Hematopoietic multipotent progenitor cell (in vitro differentiated cells): ENCODE results near the gene LRP1-AS. TPM values are rescaled to one million over a fixed set of nuclear protein-coding genes. Genes with fewer than 3 reads are reported as not detected.

Experiments
- DNase-seq, 3 donors: peaks; one replicate each; pipeline ENCODE4 v3.0.0-alpha.2; 2011 to 2015; ENCODE audit warnings: low read depth in 2 of 3, low spot score in 2 of 3
- total RNA-seq: library from RNA; depleted of rRNA; stranded (reverse); fragments of >200 nt; gene quantifications from one replicate; pipeline ENCODE4 v1.2.3, GENCODE V29; 2012

The LRP1-AS gene
- total RNA-seq, 1 donor, result not detected

DNA sequence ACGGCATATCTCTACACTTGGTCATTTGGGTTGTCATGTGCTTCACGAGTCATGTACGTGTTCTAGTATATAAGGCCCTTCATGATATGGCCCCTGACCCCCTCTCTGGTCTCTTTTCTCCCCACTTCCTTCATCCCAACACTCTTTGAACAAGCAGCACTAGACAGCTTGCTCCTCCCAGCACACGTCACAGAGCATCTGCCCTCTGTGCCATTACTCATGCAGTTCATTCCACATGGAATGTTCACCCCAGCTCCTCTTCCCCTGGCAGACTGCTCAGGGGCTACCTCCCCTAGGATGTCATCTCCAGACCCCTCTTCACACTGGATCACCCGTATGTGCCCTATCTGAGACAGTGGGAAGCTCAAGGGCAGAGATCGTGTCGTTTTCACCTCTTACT is 14.1 kb upstream of the LRP1-AS start:
- no peak for DNase-seq

GRCh38 chr12:57160741-57161140 is 13.3 kb upstream of the LRP1-AS start:
- DNase-seq, result no peak

DNA sequence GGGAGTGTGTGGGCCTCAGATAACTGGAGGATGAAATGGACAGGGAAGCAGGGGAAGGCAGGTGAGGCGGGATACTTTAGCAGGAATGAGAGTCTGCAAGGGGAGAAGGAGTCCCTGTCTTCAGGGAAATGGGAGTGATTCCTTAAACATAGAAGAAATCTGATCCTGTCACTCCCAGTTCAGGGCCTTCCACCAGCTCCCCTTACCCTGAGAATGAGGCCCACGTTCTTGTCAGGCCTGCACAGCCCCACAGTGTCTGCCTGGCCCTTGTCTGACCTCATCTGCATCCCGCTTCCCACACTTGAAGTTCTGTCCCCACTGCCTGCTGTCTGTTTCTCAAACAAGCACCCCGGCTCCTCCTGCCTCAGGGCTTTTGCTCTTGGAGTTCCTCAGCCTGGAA is 12.6 kb upstream of the LRP1-AS start:
- no peak for DNase-seq

DNA sequence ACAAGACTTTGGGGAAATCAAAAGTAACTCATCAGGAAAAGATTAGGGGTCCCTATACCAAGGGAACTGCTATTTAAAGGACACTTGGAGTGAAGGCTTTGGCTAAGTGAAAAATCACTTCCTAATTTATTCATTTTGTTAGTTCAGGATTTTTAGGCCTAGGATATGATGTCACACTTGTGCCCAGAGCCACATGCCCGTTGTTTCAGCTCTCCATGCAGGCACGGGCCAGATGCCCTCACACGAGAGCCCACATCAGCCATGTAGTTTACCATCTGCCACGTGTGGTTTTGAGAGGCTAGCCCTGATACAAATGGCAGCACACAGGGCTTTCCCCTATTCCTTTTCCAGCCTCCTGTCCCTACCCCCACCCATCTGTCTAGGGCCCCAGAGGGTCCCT is 11.9 kb upstream of the LRP1-AS start:
- DNase-seq, result no peak

- DNase-seq, result no peak
These were observed 11.2 kb upstream of the LRP1-AS start for GRCh38 chr12:57158665-57159064.

DNA sequence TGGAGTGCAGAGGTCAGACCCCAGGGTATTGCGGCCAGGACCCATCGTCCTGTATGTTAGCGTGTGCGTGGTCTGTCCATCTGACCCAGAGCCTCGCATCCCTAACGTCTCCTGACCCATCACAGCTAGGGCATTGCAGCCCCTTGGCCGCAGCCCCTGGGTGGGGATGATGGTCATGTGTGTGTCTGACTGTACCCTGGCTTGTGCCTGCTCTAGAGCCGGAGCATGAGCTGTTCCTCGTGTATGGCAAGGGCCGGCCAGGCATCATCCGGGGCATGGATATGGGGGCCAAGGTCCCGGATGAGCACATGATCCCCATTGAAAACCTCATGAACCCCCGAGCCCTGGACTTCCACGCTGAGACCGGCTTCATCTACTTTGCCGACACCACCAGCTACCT is 10.8 kb upstream of the LRP1-AS start:
- DNase-seq, result no peak

GRCh38 chr12:57157588-57158173 is 10.3 kb upstream of the LRP1-AS start:
- DNase-seq, result peak in 2 of 3 donors; percentile 45 to 86

DNA sequence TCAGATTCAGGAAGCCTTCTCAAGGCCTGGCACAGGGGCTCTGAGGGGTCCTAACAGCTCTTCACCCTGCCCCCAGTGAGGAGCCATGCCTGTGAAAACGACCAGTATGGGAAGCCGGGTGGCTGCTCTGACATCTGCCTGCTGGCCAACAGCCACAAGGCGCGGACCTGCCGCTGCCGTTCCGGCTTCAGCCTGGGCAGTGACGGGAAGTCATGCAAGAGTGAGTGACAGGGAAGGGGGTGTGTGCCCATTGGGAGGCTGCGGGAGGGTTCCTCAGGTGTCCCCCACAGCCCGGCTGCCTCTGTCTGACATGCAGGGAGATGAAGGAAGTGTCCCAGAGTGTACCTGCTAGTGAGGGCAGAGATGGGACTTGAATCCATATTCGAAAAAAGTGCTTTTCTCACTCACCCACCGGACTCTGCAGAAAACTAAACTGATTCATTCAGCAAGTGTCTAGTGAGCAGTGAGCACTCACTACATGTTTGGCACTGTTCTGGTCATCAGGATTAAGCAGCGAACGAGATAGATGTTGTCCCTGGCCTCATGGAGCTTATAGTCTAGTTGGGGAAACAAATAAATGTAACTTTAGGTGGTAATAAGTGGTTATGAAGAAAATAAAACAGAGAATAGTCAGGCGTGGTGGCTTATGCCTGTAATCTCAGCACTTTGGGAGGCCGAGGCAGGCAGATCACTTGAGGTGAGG is 9.4 kb upstream of the LRP1-AS start:
- peak in 1 of 3 donors; percentile 4 for DNase-seq

DNA sequence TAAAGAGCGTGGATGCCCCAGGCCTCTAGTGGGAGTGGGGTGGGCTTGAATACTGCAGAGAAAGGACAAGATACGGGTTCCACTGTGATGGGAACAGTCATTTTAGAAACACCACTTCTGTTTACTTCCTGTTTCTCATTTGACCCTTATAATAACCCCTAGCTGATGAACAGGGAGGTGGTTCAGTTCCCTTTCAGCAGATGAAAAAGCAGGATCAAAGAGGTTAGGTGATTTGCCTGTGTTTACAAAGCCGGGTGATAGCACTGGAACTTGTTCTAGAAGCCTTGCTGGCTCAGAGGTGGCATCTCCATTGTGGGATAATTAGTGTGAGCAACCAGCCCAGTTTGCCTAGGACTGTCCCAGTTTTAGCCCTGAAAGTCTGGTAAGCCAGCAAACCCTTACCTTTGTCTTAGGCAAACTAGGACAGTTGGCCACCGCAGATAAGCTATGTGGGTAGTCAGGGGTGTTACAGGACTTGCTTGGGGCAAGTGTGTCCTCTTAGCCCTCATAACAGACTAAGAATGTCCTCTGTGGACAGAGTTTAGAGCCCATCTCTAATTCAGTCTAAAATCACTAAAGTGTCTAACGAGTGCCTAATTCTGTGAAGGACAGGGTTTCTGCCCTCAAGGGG is 7.5 kb upstream of the LRP1-AS start:
- no peak for DNase-seq

DNA sequence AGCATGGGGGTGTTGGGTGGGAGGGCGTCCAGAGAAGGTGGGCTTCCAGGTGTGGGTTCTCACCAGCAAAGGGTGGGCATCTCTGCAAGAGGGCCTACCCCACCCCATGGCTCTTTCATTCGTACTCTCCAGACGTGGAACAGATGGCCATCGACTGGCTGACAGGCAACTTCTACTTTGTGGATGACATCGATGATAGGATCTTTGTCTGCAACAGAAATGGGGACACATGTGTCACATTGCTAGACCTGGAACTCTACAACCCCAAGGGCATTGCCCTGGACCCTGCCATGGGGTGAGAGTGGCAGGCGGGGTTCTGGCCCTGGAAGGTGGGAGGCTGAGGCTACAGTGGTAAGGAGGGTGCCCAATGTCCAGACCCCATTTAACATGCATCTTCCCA is 6.7 kb upstream of the LRP1-AS start:
- no peak for DNase-seq

DNA sequence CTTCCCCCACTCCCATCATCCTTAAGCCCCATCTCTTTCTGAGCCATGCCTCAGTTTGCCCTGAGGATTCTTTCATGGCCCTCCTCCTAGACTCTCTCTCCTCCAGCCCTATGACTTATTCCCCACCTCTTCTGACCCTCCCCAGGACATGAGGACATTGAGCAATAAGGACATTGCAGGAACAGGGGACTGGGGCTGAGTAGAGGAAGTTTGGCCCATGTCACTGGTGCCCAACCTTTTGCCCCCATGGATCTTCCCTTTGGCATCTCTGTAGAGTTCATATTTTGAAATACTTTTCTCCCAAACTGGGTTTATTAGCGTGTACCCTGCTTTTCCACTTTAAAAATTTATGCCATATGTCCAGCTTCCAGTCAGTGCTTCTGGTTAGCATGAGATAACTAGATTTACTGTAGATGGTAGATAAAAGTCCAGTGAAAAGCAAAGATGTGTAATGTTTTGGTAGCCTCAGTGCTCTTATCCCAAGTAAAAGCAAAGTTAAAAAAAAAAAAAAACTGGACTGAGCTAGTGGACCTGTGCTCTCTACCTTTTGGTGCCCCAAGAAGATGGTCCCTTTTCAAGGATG is 6.1 kb upstream of the LRP1-AS start:
- DNase-seq, result no peak

- DNase-seq, result no peak
These were observed 5.2 kb upstream of the LRP1-AS start for GRCh38 chr12:57152639-57153038.

DNA sequence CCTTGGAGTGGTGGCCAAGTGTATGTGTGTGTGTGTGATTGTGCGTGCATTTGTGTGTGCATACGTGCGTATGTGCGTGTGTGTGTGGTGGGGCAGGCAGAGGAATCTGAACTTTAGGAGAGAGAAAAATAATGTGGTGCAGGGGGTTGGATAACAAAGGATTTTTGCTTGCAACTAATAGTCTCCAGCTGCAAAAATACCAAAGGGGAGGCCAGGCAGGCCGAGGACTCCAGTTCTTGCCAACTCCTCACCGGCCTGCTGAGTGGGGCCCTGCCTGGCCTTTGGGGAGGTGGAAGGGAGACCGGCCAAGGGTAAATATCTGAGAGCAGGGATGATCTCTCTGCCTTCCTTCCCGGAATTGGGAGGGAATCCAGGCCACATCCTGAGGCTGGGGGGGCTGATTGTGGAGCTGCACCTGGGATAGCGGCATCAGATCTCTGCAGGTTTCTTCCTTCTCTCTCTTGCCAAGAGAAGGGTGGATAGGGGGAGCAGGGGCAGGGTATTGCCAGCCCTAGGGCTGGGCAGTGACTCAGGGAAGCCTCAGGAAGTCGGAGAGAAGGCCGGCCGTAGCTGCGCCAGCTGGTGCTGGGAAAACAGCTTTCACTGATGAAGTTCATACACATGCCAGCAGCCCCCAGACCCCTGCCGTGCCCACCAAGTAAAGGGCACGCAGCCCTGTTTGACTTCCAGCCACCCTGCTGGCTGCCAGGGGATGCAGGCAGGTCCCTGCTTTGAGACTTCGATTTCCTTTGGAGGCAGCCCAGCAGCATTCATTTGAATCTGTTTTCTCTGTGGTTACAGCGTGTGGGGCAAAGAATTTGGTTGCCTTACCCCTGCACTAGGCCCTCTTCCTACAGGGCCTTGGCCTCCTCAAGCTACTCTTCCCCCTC is 4.6 kb upstream of the LRP1-AS start:
- DNase-seq, result no peak

GRCh38 chr12:57150400-57151000 is 3.1 kb upstream of the LRP1-AS start:
- DNase-seq, result no peak

GRCh38 chr12:57149245-57149900 is 2.0 kb upstream of the LRP1-AS start:
- no peak for DNase-seq

DNA sequence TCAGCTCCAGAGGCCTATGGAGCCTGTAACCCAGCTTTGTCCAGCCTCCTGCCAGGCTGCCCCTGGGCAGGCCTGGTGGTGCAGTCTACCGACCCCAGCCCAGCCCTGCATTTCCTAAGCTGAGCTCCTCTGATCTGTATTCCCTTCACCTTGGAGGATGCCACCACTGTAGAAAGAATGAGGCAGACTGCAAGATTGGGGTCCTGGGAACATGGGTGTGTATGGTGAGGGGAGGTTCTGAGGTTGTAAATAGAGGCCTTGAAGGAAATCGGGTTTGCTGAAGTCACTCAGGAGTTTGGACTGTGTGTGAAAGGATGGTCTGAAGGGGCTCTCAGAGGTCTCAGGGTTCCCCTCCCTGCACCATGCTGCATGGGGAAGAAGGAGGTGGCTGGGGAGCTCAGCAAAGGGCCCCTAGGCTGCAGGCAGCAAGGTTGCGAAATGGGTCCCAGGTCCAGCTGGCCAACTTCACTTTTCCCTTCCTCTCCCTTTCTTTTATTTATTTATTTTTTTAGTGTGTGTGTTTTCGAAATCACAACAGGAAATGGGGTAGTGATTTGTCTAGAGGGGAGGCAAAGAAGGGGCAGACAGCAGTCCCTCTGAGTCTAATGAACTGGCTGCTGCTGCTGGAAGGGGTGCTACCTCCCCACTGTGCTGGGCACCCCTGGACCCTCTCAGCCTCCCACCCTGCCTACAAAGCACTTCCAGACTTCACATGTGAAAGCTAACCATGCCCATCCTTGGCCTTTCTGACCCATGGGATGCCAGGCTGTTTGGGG is 1.2 kb upstream of the LRP1-AS start:
- no peak for DNase-seq

- DNase-seq, result no peak
These were observed 1.3 kb downstream of the LRP1-AS start for GRCh38 chr12:57146092-57146491.

- no peak for DNase-seq
These were observed 1.9 kb downstream of the LRP1-AS start for GRCh38 chr12:57145460-57146059.

DNA sequence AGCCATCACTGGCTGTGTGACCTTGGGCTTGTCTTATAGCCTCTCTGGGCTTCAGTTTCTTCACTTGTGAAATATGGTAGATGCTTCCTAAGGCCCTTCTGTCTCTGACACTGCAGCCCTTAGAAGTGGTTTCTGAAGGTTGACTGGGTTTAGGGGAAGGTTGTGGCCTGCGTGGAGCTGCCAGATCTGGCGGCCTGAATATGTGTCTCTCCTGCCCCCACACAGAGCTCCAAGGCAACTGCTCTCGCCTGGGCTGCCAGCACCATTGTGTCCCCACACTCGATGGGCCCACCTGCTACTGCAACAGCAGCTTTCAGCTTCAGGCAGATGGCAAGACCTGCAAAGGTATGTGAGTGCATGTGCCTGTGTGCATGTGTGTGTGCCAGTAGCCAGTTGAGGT is 4.0 kb downstream of the LRP1-AS start:
- DNase-seq, result no peak
